Heart left ventricle (tissue), 13 donors: ENCODE measurements around the gene RAB33A.

Source experiments
- POLR2A ChIP-seq, 2 donors: fragments of 450-650 bp; IDR thresholded peaks; one replicate each; pipeline ENCODE4 v1.6.1; 2017; ENCODE audit warnings: antibody characterized with exemption in 2 of 2, mild to moderate bottlenecking in 2 of 2, moderate library complexity in 2 of 2
- TF ChIP-seq, protein P1 (sequence below), 12 donors: fragments of 200-600 bp; sonication (generic) in 4 of 12; IDR thresholded peaks; one replicate each; pipeline versions ENCODE4 v1.5.0 to v1.8.0; 2018 to 2022; ENCODE audit warnings: antibody characterized with exemption in 12 of 12, mild to moderate bottlenecking in 5 of 12
- donor health status: ischemic (EF 13 %, LVEDD 7.1; RV severe dilation, severe dysfunction).
- donor health status: DM: no; HTN: yes; CAD: no.
- donor health status: DM: no; HTN: no; CAD: no.
- donor health status: ischemic (EF 25% LVEDD 6.9; RV normal size, moderate dysfunction).
- donor health status: ischemic (EF 25% LVEDD 5.7; RV mildly dilated, moderate dysfunction).
- donor health status: ischemic (EF 35%, LVEDD 5.7; RV mildly dilated, moderate dysfunction).
- donor health status: nonischemic (EF 11% LVEDD 7.7; RV severe dilation, severe dysfunction).
- donor health status: DM: yes; HTN: yes; CAD: no.
- donor health status: PGD.
- donor health status: ischemic (EF 29% LVEDD 5.4; RV normal size, mild dysfunction).
- donor health status: nonischemic (EF 23%, LVEDD 6.1; RV moderate dilation, normal function).

DNA sequence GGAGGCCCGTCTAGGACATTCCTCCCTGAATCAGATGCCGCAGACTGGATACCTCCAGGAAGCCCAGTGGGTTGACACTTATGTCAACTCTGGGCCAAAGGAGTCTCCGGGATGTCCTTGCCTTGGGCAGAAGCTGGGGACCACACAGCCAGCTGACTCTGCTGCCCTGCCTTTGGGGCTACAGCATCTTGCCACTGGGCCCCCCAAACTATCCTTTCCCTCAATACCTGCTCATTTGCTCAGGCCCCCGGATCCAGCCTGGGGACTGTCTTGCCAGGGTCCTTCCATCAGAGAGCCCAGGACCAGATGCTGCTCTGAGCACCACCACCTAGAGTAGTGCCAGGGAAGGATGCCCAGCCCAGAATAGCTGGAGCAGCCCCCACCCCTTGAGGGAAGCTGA, 19.0 kb downstream of the RAB33A start:
- no peak for TF ChIP-seq POLR2A (IDR thresholded peaks at IDR 0.05)
- TF ChIP-seq, protein P1, sequence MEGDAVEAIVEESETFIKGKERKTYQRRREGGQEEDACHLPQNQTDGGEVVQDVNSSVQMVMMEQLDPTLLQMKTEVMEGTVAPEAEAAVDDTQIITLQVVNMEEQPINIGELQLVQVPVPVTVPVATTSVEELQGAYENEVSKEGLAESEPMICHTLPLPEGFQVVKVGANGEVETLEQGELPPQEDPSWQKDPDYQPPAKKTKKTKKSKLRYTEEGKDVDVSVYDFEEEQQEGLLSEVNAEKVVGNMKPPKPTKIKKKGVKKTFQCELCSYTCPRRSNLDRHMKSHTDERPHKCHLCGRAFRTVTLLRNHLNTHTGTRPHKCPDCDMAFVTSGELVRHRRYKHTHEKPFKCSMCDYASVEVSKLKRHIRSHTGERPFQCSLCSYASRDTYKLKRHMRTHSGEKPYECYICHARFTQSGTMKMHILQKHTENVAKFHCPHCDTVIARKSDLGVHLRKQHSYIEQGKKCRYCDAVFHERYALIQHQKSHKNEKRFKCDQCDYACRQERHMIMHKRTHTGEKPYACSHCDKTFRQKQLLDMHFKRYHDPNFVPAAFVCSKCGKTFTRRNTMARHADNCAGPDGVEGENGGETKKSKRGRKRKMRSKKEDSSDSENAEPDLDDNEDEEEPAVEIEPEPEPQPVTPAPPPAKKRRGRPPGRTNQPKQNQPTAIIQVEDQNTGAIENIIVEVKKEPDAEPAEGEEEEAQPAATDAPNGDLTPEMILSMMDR (IDR thresholded peaks at IDR 0.05), result no peak
